Measurements from ENCODE around the gene SLC5A12.
"Not testable (repeated sequence)": the region's sequence is repeated elsewhere in the genome, so short reads cannot be mapped to it uniquely, and the experiment has no call there.

Gene SLC5A12

GRCh38 chr11:26688701-26689100, 33.2 kb downstream of the SLC5A12 start:
- no peaks in the 10 kb centered on the region for H3K9me3 ChIP-seq (replicated peaks; ENCODE audit: low read length)
- no peaks in the 10 kb centered on the region for H3K4me1 ChIP-seq (ENCODE audit: control insufficient read depth, insufficient read depth, low read length)
- H3K4me2 ChIP-seq (ENCODE audit: low read length): no peak overlapping the region
- peaks cover 4% of the 10 kb centered on the region for H3K27me3 ChIP-seq (ENCODE audit: control insufficient read depth, insufficient read depth, low read length)
- H3K9ac ChIP-seq (ENCODE audit: low read depth, low read length): no peak overlapping the region
- H3K36me3 ChIP-seq (ENCODE audit: insufficient read depth, low read length): no peaks in the 10 kb centered on the region
- no peak overlapping the region for H3K4me3 ChIP-seq (ENCODE audit: low read length)

GRCh38 chr11:26687351-26687750, 34.5 kb downstream of the SLC5A12 start:
- H3K27me3 ChIP-seq (ENCODE audit: control insufficient read depth, insufficient read depth, low read length): peaks cover 4% of the 10 kb centered on the region
- no peaks in the 10 kb centered on the region for H3K36me3 ChIP-seq (ENCODE audit: insufficient read depth, low read length)
- H3K9me3 ChIP-seq (replicated peaks; ENCODE audit: low read length): no peaks in the 10 kb centered on the region
- no peak overlapping the region for H3K4me3 ChIP-seq (ENCODE audit: low read length)
- H3K9ac ChIP-seq (ENCODE audit: low read depth, low read length): no peak overlapping the region
- H3K4me2 ChIP-seq (ENCODE audit: low read length): no peak overlapping the region
- H3K4me1 ChIP-seq (ENCODE audit: control insufficient read depth, insufficient read depth, low read length): no peaks in the 10 kb centered on the region

- H3K27me3 ChIP-seq (ENCODE audit: control insufficient read depth, insufficient read depth, low read length): peaks cover 3% of the 10 kb centered on the region
- H3K4me3 ChIP-seq (ENCODE audit: low read length): no peak overlapping the region
- H3K4me1 ChIP-seq (ENCODE audit: control insufficient read depth, insufficient read depth, low read length): no peaks in the 10 kb centered on the region
- no peaks in the 10 kb centered on the region for H3K9me3 ChIP-seq (replicated peaks; ENCODE audit: low read length)
- H3K36me3 ChIP-seq (ENCODE audit: insufficient read depth, low read length): no peaks in the 10 kb centered on the region
- H3K4me2 ChIP-seq (ENCODE audit: low read length): no peak overlapping the region
- H3K9ac ChIP-seq (ENCODE audit: low read depth, low read length): no peak overlapping the region
These were observed 44.3 kb downstream of the SLC5A12 start for GRCh38 chr11:26677566-26677965.

GRCh38 chr11:26676641-26677040, 45.2 kb downstream of the SLC5A12 start:
- Histone ChIP-seq H3K9ac (ENCODE audit: low read depth, low read length) (no peak overlapping the region), H3K36me3 (ENCODE audit: insufficient read depth, low read length) (no peaks in the 10 kb centered on the region), H3K27me3 (ENCODE audit: control insufficient read depth, insufficient read depth, low read length) (peaks cover 5% of the 10 kb centered on the region), H3K9me3 (replicated peaks; ENCODE audit: low read length) (no peaks in the 10 kb centered on the region), H3K4me1 (ENCODE audit: control insufficient read depth, insufficient read depth, low read length) (no peaks in the 10 kb centered on the region), H3K4me2 (ENCODE audit: low read length) (no peak overlapping the region), H3K4me3 (ENCODE audit: low read length) (no peak overlapping the region)

GRCh38 chr11:26675233-26675928, 46.5 kb downstream of the SLC5A12 start:
- Histone ChIP-seq H3K4me2 (ENCODE audit: low read length) (no peak overlapping the region), H3K4me1 (ENCODE audit: control insufficient read depth, insufficient read depth, low read length) (no peaks in the 10 kb centered on the region), H3K36me3 (ENCODE audit: insufficient read depth, low read length) (no peaks in the 10 kb centered on the region), H3K4me3 (ENCODE audit: low read length) (no peak overlapping the region), H3K9ac (ENCODE audit: low read depth, low read length) (no peak overlapping the region), H3K27me3 (ENCODE audit: control insufficient read depth, insufficient read depth, low read length) (peaks cover 5% of the 10 kb centered on the region), H3K9me3 (replicated peaks; ENCODE audit: low read length) (no peaks in the 10 kb centered on the region)

- Histone ChIP-seq H3K9me3 (replicated peaks; ENCODE audit: low read length) (no peaks in the 10 kb centered on the region), H3K4me3 (ENCODE audit: low read length) (no peak overlapping the region), H3K9ac (ENCODE audit: low read depth, low read length) (no peak overlapping the region), H3K4me2 (ENCODE audit: low read length) (no peak overlapping the region), H3K27me3 (ENCODE audit: control insufficient read depth, insufficient read depth, low read length) (peaks cover 13% of the 10 kb centered on the region), H3K4me1 (ENCODE audit: control insufficient read depth, insufficient read depth, low read length) (no peaks in the 10 kb centered on the region), H3K36me3 (ENCODE audit: insufficient read depth, low read length) (no peaks in the 10 kb centered on the region)
These were observed 55.9 kb downstream of the SLC5A12 start for GRCh38 chr11:26665946-26666345.

GRCh38 chr11:26665036-26665435, 56.8 kb downstream of the SLC5A12 start:
- no peak overlapping the region for H3K9ac ChIP-seq (ENCODE audit: low read depth, low read length)
- no peak overlapping the region for H3K4me2 ChIP-seq (ENCODE audit: low read length)
- H3K4me1 ChIP-seq (ENCODE audit: control insufficient read depth, insufficient read depth, low read length): no peaks in the 10 kb centered on the region
- H3K36me3 ChIP-seq (ENCODE audit: insufficient read depth, low read length): no peaks in the 10 kb centered on the region
- no peak overlapping the region for H3K4me3 ChIP-seq (ENCODE audit: low read length)
- H3K27me3 ChIP-seq (ENCODE audit: control insufficient read depth, insufficient read depth, low read length): peaks cover 17% of the 10 kb centered on the region
- H3K9me3 ChIP-seq (replicated peaks; ENCODE audit: low read length): no peaks in the 10 kb centered on the region

- H3K9me3 ChIP-seq (replicated peaks; ENCODE audit: low read length): no peaks in the 10 kb centered on the region
- no peak overlapping the region for H3K9ac ChIP-seq (ENCODE audit: low read depth, low read length)
- H3K36me3 ChIP-seq (ENCODE audit: insufficient read depth, low read length): no peaks in the 10 kb centered on the region
- H3K4me2 ChIP-seq (ENCODE audit: low read length): no peak overlapping the region
- no peaks in the 10 kb centered on the region for H3K4me1 ChIP-seq (ENCODE audit: control insufficient read depth, insufficient read depth, low read length)
- peaks cover 17% of the 10 kb centered on the region for H3K27me3 ChIP-seq (ENCODE audit: control insufficient read depth, insufficient read depth, low read length)
- H3K4me3 ChIP-seq (ENCODE audit: low read length): no peak overlapping the region
These were observed 58.9 kb downstream of the SLC5A12 start for GRCh38 chr11:26662916-26663315.

- Histone ChIP-seq H3K36me3 (ENCODE audit: insufficient read depth, low read length) (no peaks in the 10 kb centered on the region), H3K9ac (ENCODE audit: low read depth, low read length) (no peak overlapping the region), H3K9me3 (replicated peaks; ENCODE audit: low read length) (no peaks in the 10 kb centered on the region), H3K4me3 (ENCODE audit: low read length) (no peak overlapping the region), H3K27me3 (ENCODE audit: control insufficient read depth, insufficient read depth, low read length) (peaks cover 24% of the 10 kb centered on the region), H3K4me2 (ENCODE audit: low read length) (no peak overlapping the region), H3K4me1 (ENCODE audit: control insufficient read depth, insufficient read depth, low read length) (no peaks in the 10 kb centered on the region)
These were observed 66.6 kb downstream of the SLC5A12 start for GRCh38 chr11:26655287-26655686.

- Histone ChIP-seq H3K4me3 (ENCODE audit: low read length) (no peak overlapping the region), H3K27me3 (ENCODE audit: control insufficient read depth, insufficient read depth, low read length) (peaks cover 33% of the 10 kb centered on the region), H3K9me3 (replicated peaks; ENCODE audit: low read length) (no peaks in the 10 kb centered on the region), H3K4me1 (ENCODE audit: control insufficient read depth, insufficient read depth, low read length) (no peaks in the 10 kb centered on the region), H3K9ac (ENCODE audit: low read depth, low read length) (no peak overlapping the region), H3K36me3 (ENCODE audit: insufficient read depth, low read length) (no peaks in the 10 kb centered on the region), H3K4me2 (ENCODE audit: low read length) (no peak overlapping the region)
These were observed 69.9 kb downstream of the SLC5A12 start for GRCh38 chr11:26651916-26652315.

GRCh38 chr11:26649884-26650283, 72.0 kb downstream of the SLC5A12 start:
- no peaks in the 10 kb centered on the region for H3K4me1 ChIP-seq (ENCODE audit: control insufficient read depth, insufficient read depth, low read length)
- H3K36me3 ChIP-seq (ENCODE audit: insufficient read depth, low read length): no peaks in the 10 kb centered on the region
- no peak overlapping the region for H3K4me2 ChIP-seq (ENCODE audit: low read length)
- H3K9me3 ChIP-seq (replicated peaks; ENCODE audit: low read length): no peaks in the 10 kb centered on the region
- H3K27me3 ChIP-seq (ENCODE audit: control insufficient read depth, insufficient read depth, low read length): peaks cover 28% of the 10 kb centered on the region
- no peak overlapping the region for H3K9ac ChIP-seq (ENCODE audit: low read depth, low read length)
- H3K4me3 ChIP-seq (ENCODE audit: low read length): no peak overlapping the region

GRCh38 chr11:26643314-26643713, 78.5 kb downstream of the SLC5A12 start:
- H3K4me2 ChIP-seq (ENCODE audit: low read length); H3K36me3 ChIP-seq (ENCODE audit: insufficient read depth, low read length); H3K4me1 ChIP-seq (ENCODE audit: control insufficient read depth, insufficient read depth, low read length); H3K4me3 ChIP-seq (ENCODE audit: low read length); H3K27me3 ChIP-seq (ENCODE audit: control insufficient read depth, insufficient read depth, low read length); H3K9ac ChIP-seq (ENCODE audit: low read depth, low read length); H3K9me3 ChIP-seq (replicated peaks; ENCODE audit: low read length): not testable (repeated sequence)

All from skeletal muscle satellite cell (primary cell).